GM08714 (cell line): Measurements from ENCODE around the gene UBD.
A peak's percentile ranks its signal among the peaks of the same experiment; 100 is the strongest.

Experiments
- H3K4me3 ChIP-seq: fragments of 200-500 bp; sonication (Bioruptor generic); 2 replicates; pipeline ENCODE4 v1.5.1; 2014; ENCODE audit warnings: mild to moderate bottlenecking, low read length, inconsistent platforms
- ZNF274 ChIP-seq: IDR thresholded peaks from 2 replicates; pipeline ENCODE4 v1.6.1; 2012; ENCODE audit warnings: mild to moderate bottlenecking, low read depth, low read length

The UBD gene

DNA sequence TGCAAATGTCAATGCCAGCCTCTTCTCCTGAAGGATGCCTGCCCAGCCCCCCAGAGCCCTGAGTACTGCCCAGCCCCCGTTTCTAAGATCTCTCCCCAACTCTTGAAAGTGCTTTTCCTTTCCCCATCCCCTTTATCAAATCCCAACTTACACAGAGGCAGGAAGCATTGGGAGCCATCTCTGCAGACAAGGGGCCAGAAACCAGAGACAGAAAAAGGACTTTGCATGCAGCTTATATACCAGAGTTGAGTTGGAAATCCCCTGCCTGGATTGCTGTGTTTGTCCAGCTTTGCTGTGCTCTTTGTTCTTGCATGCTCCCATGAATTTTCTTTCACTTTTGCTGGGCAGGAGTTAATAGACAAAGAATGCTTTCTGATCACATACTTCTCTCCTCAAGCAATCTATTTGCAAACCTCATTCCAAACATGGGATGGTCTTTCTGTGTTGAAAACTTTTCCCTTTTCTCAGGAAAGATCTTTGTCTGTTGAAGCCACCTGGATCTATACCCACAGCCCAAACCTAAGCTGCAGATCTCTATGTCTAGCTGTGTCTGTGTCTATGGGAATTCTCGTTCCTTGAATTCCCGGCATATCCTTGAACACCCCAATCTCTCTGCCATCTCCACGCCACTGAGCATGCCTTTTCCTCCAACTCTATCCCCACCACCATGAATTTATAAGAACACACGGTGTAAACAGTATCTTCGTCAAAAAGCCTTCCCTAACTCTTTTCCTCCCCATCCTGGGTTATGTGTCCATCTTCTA, at the start of gene UBD:
Gene UBD (minus strand): TSS at position 209 of the 764 bp plus-strand sequence. CDS start 31 bp downstream, at position 178.
- peak within 1 kb of the TSS; percentile 30; the same call in 1 of the 2 replicates for H3K4me3 ChIP-seq
- TF ChIP-seq ZNF274, result no peak

DNA sequence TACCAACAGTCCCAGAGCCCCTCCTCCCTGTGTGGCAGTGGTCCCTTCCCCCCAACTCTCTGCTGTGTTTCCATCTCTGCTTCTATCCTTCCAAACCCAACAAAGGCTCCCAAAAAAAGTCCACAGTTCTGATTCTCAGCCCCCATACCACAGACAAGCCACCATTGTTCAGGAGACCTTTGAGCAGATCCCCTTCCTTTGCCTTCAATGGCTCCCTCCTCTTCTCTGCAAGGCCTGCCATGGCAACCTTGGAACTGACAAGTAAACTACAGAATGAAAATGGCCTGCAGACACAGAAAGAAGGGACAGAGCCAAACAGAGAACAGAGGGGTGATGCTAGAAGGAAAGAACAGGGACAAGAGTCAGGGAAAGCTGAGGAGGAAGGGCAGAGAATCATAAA, 48.6 kb upstream of the UBD start:
- no peak overlapping the region for H3K4me3 ChIP-seq
- TF ChIP-seq ZNF274, result no peak

DNA sequence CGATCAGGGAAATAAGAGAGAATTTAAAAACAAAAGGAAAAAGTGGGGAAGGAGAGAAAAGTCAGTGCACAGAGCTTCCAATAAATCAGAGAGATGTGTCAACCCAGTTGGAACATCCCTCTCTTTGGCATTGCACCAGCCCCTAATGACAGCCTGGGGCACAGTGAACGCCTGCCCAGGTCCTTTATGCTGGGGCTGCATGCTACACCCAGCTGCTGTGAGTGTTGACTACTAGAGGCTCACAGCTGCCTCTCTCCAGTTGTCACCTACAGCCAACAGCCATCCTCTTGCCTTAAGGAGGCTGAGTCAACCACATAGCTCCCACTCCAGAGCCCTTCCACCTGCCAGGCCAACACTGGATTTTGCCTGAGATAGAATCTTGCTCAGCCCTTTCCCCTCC, 44.4 kb upstream of the UBD start:
- no peak overlapping the region for H3K4me3 ChIP-seq
- TF ChIP-seq ZNF274, result no peak

DNA sequence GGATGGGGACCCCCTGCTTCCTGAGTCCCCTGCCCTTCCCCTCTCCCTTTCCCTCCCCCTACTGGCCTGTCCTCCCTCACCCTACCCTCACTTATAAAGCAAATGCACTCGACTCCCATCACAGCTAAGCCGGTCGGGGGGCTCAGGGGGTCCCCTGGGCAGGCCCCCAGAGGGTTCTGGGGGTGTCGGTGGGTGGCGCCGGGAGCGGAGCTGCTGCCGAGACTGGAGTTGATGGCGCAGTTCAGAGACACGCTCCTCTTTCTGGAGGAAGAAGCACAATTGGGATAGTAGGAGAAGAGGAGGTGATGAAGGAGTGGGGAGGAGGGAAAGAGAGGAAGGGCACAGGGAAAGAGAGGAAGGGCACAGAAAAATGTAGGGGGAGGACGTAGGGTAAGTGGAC, 43.9 kb upstream of the UBD start:
- no peak for TF ChIP-seq ZNF274
- no peak overlapping the region for H3K4me3 ChIP-seq

DNA sequence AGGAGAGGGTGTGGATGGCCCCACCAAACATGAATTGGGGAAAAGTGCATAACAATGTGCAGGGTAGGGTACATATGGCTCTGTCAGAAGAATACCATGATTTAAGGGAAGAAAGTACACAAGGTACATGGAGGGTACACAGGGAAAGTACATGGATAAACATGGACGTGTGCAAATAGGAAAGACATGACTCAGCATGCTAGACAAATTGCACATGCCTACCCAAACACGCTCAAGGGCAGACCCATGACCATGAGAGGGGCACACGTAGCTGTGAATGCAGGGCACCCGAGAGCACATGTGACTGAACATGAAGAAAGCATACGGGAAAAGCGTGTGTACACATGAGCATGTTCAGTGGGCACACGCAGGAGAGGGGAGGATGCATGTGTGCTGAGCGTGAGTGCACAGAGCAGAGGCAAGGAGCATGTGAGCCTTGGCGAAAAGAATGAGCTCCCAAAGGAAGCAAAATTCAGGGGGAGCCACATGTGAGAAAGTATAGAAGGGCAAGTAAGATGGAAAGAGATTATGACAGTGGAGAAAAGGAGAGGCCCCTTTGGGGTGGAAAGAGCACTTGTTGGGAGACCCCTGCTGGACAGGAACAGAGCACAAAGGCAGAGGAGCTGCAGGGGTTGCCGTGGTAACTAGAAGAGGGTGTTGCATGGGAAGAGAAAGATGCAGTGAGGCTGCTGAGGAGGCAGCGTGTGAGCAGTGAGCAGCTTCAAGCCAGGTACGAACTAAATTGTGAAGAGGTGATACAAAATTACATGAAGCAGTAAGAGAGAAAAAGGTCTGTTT, 43.2 kb upstream of the UBD start:
- no peak overlapping the region for H3K4me3 ChIP-seq
- TF ChIP-seq ZNF274, result no peak

DNA sequence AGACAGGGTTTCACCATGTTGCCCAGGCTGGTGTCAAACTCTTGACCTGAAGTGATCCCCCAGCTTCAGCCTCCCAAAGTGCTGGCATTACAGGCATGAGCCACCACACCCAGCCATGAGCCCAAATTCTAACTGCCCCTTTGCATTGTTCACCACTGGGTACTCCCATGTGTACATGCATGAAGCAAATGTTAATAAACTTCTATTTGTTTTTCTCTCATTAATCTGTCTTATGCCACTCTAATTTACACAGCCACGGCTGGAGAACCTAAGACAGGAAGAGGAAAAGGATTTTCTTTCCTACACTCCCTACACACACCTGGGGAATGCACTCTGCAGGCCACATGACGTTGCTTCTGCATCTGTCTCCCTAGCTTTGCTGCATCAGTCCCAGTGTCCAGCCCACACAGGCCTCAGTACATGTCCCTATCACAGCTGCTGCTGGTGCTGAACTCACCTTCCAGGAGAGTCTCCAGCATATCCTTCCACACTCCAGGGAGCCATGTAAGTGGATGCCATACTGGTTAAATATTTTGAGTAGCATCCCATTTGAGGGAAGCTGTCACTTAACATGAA, 38.7 kb upstream of the UBD start:
- TF ChIP-seq ZNF274, result no peak
- no peak overlapping the region for H3K4me3 ChIP-seq

DNA sequence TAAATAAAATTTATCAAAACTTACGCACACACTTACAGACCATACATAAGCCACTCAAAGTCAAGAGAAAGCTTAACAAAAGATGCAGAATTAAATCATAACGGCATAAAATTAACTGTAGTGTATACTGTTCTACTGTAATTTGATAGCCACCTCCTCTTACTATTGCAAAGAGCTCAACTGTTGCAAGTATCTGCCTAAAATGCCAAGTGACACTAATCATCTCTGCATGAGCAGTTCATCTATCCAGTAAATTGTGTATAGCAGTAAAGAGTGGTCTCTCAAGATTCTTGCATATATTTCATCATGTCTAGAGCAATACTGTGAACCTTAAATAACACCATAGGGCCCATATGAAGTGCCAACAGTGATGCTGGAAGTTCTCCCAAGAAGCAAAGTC, 37.7 kb upstream of the UBD start:
- TF ChIP-seq ZNF274, result no peak
- no peak overlapping the region for H3K4me3 ChIP-seq

DNA sequence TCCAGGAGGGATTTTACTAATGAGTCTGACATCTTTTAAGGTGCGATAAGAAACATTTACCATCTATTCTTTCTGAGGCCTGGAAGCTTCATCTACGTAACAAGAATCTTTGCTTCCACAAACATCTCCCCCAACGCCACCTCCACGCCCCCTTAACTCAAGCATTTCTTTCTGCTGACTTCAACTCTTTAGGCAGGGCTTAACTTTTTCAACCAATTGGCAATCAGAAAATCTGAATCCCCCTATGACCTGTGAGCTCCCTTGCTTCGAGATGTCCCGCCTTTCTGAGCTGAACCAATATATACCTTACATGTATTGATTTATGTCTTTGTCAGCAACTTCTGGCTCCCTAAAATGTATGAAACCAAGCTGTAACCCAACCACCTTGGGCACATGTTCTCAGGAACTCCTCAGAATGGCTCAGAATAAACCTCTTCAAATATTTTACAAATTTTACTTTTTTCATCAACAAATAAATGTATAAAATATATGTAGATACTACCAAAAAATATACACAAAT, 36.9 kb upstream of the UBD start:
- no peak overlapping the region for H3K4me3 ChIP-seq
- TF ChIP-seq ZNF274, result no peak

DNA sequence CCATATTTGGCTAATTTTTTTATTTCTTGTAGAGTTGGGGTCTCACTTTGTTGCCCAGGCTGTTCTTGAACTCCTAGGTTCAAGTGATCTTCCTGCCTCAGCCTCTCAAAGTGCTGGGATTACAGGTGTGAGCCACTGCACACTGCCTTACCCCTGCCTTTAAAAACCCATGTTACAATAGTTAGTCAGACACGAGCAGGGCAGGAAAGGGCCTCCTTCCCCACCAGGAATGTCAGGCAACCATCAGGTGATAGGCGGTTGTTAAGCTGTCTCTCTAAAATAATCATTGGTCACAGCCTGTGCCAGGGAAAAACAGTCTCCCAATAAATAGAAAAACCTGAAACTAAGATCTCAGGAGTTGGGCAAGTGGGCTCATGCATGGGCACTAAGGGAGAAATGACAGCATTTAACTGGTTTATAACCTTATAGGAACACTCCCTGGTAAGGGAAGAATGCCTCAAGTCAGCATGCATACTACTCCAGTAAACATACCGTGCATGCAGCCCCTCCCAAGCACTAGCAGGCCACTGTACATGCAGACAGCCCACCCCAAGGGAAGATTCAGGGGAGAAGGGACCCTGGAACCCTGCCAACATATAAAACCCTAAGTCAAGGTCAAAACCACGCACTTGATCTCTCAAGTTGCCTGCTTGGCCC, 33.8 kb upstream of the UBD start:
- TF ChIP-seq ZNF274, result no peak
- no peak overlapping the region for H3K4me3 ChIP-seq

DNA sequence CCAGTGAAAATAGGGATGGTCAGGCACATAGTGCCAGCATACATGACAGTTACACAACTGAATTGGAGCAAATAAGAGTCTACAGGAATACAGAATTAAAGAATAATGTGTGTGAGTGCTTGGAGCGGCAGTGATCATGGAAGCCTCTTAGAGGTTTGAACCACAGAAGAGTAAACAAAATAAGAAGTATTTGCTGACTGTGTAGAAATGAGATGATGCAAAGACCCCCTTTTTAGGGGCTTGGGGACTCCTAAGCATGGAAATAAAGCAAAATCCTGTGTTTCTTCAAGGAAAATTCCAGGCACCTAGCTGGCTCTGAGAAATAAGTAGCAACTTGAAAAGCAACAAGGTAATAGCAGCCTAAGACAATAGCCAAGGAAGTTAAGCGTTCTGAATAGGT, 32.1 kb upstream of the UBD start:
- no peak for TF ChIP-seq ZNF274
- no peak overlapping the region for H3K4me3 ChIP-seq

DNA sequence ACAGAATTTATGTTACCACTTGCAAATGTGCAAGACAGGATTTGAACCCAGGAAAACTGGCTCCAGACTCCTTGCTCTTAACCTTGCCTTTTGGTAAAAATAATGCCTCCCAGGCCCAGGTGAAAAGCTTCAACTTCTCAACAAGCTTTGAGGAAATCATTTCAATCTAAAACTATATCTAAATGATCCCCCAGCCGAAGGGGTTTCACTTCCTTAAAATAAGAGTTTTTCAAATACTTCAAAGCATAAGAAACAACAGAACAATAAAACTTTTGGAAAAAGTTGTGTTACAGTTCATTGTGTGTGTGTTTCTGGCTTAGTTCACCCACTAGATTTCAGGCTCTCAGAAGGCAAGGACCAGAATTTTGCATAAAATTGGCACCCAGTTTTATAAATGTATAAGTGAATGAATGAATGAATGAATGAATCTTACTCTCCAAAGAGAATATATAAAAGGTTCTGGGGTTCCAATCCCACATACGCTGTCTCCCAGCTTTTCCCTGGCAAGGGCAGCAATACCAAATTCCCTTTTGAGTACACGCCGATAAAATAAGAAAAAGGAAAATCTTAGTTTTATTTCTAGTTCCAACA, 30.8 kb upstream of the UBD start:
- no peak for TF ChIP-seq ZNF274
- no peak overlapping the region for H3K4me3 ChIP-seq

DNA sequence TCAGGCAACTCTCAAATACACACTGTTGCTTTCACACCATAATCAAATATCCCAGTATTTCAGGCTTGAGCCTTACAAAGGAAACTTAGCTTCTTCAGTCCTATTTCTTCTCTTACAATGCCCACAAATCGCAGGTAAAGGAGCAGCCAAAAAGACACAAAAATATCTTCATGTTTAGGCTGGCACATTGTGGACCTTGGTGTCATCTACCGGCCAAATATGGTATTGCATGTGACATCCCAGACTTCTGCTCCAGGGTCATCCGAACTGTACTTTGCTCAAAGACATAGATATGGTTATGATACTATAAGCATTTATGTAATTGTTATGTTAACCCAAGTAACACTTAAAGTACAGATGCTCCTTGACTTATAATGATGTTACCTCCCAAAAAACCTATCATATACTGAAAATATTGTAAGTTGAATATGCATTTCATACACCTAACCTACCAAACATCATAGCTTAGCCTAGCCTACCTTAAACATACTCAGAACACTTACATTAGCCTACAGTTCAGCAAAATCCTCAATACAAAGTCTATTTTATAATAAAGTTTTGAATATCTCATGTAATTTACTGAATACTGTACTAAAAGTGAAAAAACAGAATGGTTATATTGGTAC, 30.0 kb upstream of the UBD start:
- no peak for TF ChIP-seq ZNF274
- no peak overlapping the region for H3K4me3 ChIP-seq

DNA sequence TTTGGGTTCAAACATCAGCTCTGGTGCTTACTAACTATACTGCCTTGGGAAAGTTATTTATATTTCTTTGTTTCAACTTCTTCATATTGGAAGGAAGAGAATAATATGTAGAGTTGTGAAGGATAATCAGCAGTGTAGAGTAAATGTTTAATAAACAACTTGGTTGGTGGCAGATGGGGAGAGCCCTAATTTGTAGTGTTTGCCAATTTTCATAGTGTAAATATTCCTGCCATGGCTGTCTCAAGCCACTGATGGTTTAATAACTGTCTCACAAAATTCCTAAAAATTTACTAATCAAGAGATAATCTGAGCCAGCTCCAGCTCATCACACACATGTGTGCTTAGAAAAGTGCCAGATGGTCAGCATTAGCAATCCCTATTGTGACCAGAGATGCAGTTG, 25.3 kb upstream of the UBD start, which contains the start of gene OR2H2:
Gene OR2H2 (plus strand): TSS at position 301 of the 400 bp plus-strand sequence. CDS start 2,824 bp downstream, outside the sequence.
- H3K4me3 ChIP-seq, result no peak within 1 kb of the TSS
- no peak for TF ChIP-seq ZNF274
